ENCODE measurements around the gene C3orf49.

The C3orf49 gene

DNA sequence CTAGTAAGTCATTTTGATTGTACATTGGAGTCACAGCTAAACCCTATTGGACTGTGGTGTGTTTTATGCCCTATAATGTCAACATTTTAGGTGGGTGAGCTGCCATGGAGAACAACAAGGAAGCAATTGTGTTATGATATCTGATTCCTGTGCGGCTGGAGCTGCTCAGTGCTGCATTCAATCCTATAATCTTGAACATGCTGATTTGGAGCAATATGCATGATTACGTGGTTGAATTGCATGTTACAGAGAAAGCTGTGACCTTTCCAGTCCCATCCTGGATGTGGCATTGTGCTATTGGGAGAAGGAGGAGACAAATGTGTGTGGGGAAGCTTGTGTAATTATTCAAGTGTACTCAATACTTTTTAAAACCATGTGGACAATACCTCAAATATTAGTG, 20.1 kb upstream of the C3orf49 start:
- TF ChIP-seq, protein P1, sequence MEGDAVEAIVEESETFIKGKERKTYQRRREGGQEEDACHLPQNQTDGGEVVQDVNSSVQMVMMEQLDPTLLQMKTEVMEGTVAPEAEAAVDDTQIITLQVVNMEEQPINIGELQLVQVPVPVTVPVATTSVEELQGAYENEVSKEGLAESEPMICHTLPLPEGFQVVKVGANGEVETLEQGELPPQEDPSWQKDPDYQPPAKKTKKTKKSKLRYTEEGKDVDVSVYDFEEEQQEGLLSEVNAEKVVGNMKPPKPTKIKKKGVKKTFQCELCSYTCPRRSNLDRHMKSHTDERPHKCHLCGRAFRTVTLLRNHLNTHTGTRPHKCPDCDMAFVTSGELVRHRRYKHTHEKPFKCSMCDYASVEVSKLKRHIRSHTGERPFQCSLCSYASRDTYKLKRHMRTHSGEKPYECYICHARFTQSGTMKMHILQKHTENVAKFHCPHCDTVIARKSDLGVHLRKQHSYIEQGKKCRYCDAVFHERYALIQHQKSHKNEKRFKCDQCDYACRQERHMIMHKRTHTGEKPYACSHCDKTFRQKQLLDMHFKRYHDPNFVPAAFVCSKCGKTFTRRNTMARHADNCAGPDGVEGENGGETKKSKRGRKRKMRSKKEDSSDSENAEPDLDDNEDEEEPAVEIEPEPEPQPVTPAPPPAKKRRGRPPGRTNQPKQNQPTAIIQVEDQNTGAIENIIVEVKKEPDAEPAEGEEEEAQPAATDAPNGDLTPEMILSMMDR (IDR thresholded peaks at IDR 0.05) = no peak
- no peak overlapping the region for H3K4me3 ChIP-seq
- H3K9me3 ChIP-seq = no peaks in the 10 kb centered on the region
- intact Hi-C loops (cut with DNase I; ENCODE audit: low total_unique reads) = no loop called here
- no peak overlapping the region for H3K27ac ChIP-seq
- H3K36me3 ChIP-seq = no peaks in the 10 kb centered on the region
- H3K27me3 ChIP-seq = no peaks in the 10 kb centered on the region
- no peak for DNase-seq
- H3K4me1 ChIP-seq = no peaks in the 10 kb centered on the region

DNA sequence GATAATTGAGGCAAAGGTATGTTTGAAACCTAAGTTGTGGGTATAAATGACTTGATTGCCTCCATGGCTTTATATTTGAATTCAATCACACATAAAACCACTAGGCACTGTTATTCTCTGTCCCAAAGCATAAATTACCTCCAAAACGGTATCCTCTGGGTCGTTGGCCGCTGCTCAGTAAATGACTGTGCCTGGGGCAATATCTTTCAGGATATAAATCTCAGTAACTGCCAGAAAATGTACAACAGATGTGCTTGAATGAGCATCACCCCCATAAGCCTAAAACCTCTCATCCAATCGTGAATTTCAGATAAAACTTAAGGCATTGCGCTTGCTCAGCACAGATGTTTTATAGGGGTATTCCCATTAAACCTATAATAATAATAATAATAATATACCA, 19.0 kb upstream of the C3orf49 start:
- no peaks in the 10 kb centered on the region for H3K36me3 ChIP-seq
- no peak overlapping the region for H3K27ac ChIP-seq
- no peaks in the 10 kb centered on the region for H3K4me1 ChIP-seq
- no peak for DNase-seq
- H3K9me3 ChIP-seq = no peaks in the 10 kb centered on the region
- intact Hi-C loops (cut with DNase I; ENCODE audit: low total_unique reads) = no loop called here
- TF ChIP-seq, protein P1 (IDR thresholded peaks at IDR 0.05) = no peak
- no peak overlapping the region for H3K4me3 ChIP-seq
- H3K27me3 ChIP-seq = no peaks in the 10 kb centered on the region

DNA sequence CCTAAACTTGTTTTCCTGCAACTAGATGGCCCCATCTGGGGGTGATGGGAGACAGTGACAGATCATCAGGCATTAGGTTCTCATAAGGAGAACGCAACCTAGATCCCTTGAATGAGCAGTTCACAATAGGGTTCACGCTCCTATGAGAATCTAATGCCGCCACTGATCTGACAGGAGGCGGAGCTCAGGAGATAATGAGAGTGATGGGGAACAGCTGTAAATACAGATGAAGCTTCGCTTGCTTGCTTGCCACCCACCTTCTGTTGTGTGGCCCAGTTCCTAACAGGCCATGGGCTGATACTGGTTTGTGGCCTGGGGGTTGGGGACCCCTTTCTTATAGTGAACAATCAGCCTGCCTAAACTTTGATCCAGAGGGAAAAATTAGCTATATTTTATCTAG, 15.2 kb upstream of the C3orf49 start:
- TF ChIP-seq, protein P1 (IDR thresholded peaks at IDR 0.05) = no peak
- no peaks in the 10 kb centered on the region for H3K36me3 ChIP-seq
- no peaks in the 10 kb centered on the region for H3K4me1 ChIP-seq
- no peaks in the 10 kb centered on the region for H3K27me3 ChIP-seq
- no peaks in the 10 kb centered on the region for H3K9me3 ChIP-seq
- H3K4me3 ChIP-seq = no peak overlapping the region
- no peak for DNase-seq
- H3K27ac ChIP-seq = no peak overlapping the region
- intact Hi-C loops (cut with DNase I; ENCODE audit: low total_unique reads) = no loop called here

DNA sequence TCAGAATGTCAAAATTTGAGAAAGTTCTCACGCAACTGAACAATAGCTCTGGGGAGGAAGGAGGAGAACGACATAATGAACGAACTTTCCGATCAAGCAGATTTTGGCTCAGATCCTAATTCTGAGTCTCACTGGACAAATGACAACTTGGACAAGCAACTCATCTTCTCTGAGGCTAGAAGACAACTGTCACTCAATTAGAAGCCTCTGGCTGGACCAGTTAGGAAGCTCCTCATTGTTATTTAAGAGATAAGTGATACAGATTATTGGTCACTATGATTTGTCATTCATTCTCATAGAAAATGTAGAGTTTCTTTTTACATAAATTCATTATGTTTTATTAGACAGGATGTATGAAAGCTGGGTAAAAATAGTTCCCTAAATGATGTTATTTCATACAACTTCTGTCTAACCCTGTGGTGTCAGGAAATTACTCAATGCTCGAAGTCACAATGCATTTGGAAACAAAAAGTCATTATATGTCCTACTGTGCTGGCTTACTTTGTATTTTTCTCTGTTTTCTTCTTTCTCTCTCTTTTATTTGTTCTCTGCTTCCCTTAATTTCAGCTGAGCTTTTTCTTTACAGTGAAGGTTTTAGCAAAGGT, 11.0 kb upstream of the C3orf49 start:
- Histone ChIP-seq H3K4me3 (no peak overlapping the region), H3K4me1 (no peaks in the 10 kb centered on the region), H3K9me3 (no peaks in the 10 kb centered on the region), H3K27me3 (no peaks in the 10 kb centered on the region), H3K27ac (no peak overlapping the region), H3K36me3 (peaks cover 0 to 6% (median 0%) of the 10 kb centered on the region in 3 donors)
- TF ChIP-seq, protein P1 (IDR thresholded peaks at IDR 0.05) = no peak
- intact Hi-C loops (cut with DNase I; ENCODE audit: low total_unique reads) = no loop called here
- no peak for DNase-seq

DNA sequence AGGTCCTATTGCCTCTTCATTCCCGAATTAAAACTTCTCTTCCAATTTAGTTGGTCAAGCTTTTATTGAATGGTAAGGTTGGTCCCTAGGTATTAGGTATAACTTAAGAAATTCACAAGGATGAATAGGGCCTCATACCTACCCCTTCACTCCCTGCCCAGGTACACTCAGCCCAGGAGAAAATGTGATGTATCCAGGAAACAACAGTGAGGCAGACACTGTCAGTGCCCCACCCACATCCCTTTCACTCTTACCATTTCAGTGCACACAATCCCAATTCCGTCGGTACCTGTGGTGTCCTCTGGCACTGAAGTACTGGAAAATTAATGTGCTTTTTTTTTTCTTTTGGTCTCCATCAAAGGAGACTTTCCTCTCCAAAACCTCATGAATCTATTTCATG, 10.5 kb upstream of the C3orf49 start:
- H3K4me1 ChIP-seq = no peaks in the 10 kb centered on the region
- no peaks in the 10 kb centered on the region for H3K9me3 ChIP-seq
- TF ChIP-seq, protein P1 (IDR thresholded peaks at IDR 0.05) = no peak
- no peak overlapping the region for H3K4me3 ChIP-seq
- peaks cover 0 to 6% (median 0%) of the 10 kb centered on the region in 3 donors for H3K36me3 ChIP-seq
- H3K27ac ChIP-seq = no peak overlapping the region
- intact Hi-C loops (cut with DNase I; ENCODE audit: low total_unique reads) = no loop called here
- no peaks in the 10 kb centered on the region for H3K27me3 ChIP-seq
- DNase-seq = no peak

DNA sequence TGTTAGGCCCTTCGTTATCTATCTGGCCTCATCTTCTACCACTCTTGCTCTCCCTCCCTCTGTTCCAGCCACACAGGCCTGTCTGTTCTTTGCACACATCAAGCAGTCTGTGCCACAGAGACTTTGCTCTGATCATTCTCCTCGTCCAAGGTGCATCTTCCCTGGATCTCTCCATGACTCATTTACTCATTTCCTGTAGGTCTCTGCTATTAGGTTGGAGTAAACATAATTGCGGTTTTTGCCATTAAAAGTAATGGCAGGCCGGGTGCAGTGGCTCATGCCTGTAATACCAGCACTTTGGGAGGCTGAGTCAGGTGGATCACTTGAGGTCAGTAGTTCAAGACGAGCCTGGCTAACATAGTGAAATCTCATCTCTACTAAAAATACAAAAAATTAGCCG, 9.5 kb upstream of the C3orf49 start:
- H3K4me3 ChIP-seq = no peak overlapping the region
- no peaks in the 10 kb centered on the region for H3K4me1 ChIP-seq
- no peak overlapping the region for H3K27ac ChIP-seq
- H3K9me3 ChIP-seq = no peaks in the 10 kb centered on the region
- intact Hi-C loops (cut with DNase I; ENCODE audit: low total_unique reads) = loop anchor here (10.0 kb wide), 1 partner anchor 1185 kb away; no protein-coding TSS in a partner anchor
- TF ChIP-seq, protein P1 (IDR thresholded peaks at IDR 0.05) = no peak
- H3K27me3 ChIP-seq = no peaks in the 10 kb centered on the region
- DNase-seq = no peak
- peaks cover 0 to 6% (median 0%) of the 10 kb centered on the region in 3 donors for H3K36me3 ChIP-seq

Data from tibial artery (tissue), 4 donors.